ENCODE measurements around the gene CAPNS1. TPM values are rescaled to one million over a fixed set of nuclear protein-coding genes. Genes with fewer than 3 reads are reported as not detected.

Gene CAPNS1
- total and polyA plus RNA-seq, 2 of the 13 experiments (the other 11 are each of a cell fraction or from before 2014, with no cell fraction given) = 322 to 526 TPM

DNA sequence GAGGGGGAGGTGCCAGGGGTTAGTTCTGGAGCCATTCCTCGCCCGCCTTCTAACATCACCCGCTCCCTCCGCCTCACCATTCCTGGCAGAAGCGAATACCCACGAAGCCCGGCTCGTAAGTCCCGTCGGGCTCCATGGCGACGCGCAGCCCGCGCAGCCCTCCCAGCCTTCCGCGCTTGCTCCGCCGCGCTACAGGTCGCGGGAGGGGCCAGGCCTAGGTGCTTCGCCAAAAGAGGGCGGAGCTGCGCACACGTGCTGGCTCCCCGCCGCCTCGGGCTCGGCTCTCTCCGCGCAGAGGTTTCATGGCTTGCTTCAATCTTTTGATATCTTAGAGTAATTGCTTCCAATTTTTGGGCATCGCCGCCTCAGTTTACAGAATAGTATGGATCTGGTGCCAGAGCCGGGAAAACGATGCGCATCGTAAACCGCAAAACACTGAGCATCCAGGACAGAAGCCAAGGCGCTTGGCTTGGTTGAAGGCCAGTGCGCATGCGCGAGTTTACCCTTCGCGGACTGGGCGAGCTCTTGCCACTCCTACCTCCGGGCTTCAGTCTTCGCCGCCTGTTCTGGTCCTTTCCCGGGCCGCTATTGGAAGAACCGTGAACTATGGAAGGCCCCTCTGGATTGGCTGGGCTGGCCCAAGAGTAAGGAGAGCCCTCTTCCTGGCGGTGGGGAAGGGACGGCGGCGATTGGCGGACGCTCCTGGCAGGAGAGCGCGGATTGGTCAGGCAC is 25.0 kb upstream of the CAPNS1 start, which contains the start of gene POLR2I (continued):
- no peak for TF ChIP-seq RNF219 (CRISPR knock-in tag; IDR thresholded peaks at IDR 0.05)
- TF ChIP-seq KMT2A (CRISPR knock-in tag; IDR thresholded peaks at IDR 0.05) = peak; percentile 75; the same call in 1 of the 2 replicates
- no peak for TF ChIP-seq ZNF34 (CRISPR knock-in tag; IDR thresholded peaks at IDR 0.05; ENCODE audit: borderline replicate concordance)
- no peak for TF ChIP-seq AFF4 (CRISPR knock-in tag; IDR thresholded peaks at IDR 0.05)
- TF ChIP-seq RAD51 (IDR thresholded peaks at IDR 0.05; ENCODE audit: borderline replicate concordance) = no peak
- no peak for TF ChIP-seq NCOA5 (CRISPR knock-in tag; IDR thresholded peaks at IDR 0.05)
- no peak for TF ChIP-seq ATRX (CRISPR knock-in tag; IDR thresholded peaks at IDR 0.05; ENCODE audit: borderline replicate concordance)
- no peak for TF ChIP-seq SMC3 (IDR thresholded peaks at IDR 0.05; ENCODE audit: low read length)
- no peak for TF ChIP-seq ZNF616 (CRISPR knock-in tag; IDR thresholded peaks at IDR 0.05; ENCODE audit: low read depth)
- TF ChIP-seq TMF1 (CRISPR knock-in tag; IDR thresholded peaks at IDR 0.05; ENCODE audit: low read depth) = no peak
- TF ChIP-seq, protein P1, sequence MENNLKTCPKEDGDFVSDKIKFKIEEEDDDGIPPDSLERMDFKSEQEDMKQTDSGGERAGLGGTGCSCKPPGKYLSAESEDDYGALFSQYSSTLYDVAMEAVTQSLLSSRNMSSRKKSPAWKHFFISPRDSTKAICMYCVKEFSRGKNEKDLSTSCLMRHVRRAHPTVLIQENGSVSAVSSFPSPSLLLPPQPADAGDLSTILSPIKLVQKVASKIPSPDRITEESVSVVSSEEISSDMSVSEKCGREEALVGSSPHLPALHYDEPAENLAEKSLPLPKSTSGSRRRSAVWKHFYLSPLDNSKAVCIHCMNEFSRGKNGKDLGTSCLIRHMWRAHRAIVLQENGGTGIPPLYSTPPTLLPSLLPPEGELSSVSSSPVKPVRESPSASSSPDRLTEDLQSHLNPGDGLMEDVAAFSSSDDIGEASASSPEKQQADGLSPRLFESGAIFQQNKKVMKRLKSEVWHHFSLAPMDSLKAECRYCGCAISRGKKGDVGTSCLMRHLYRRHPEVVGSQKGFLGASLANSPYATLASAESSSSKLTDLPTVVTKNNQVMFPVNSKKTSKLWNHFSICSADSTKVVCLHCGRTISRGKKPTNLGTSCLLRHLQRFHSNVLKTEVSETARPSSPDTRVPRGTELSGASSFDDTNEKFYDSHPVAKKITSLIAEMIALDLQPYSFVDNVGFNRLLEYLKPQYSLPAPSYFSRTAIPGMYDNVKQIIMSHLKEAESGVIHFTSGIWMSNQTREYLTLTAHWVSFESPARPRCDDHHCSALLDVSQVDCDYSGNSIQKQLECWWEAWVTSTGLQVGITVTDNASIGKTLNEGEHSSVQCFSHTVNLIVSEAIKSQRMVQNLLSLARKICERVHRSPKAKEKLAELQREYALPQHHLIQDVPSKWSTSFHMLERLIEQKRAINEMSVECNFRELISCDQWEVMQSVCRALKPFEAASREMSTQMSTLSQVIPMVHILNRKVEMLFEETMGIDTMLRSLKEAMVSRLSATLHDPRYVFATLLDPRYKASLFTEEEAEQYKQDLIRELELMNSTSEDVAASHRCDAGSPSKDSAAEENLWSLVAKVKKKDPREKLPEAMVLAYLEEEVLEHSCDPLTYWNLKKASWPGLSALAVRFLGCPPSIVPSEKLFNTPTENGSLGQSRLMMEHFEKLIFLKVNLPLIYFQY (CRISPR knock-in tag; IDR thresholded peaks at IDR 0.05; ENCODE audit: borderline replicate concordance) = peak; percentile 65; the same call in 1 of the 2 replicates
- 0 out of 2 replicates have a peak, but pooled peaks have one; percentile 50 for TF ChIP-seq FOXK1 (CRISPR knock-in tag; IDR thresholded peaks at IDR 0.05; ENCODE audit: borderline replicate concordance, low read depth)
- TF ChIP-seq HNF1B (CRISPR knock-in tag; IDR thresholded peaks at IDR 0.05) = peak; percentile 52; the same call in 1 of the 2 replicates
- no peak for TF ChIP-seq SYNCRIP (IDR thresholded peaks at IDR 0.05; ENCODE audit: insufficient read depth, low read depth, low read length)
- TF ChIP-seq ZSCAN29 (CRISPR knock-in tag; conservative IDR thresholded peaks at IDR 0.05) = 0 out of 2 replicates have a peak, but pooled peaks have one; percentile 30
- TF ChIP-seq PAF1 (CRISPR knock-in tag; IDR thresholded peaks at IDR 0.05) = no peak
- TF ChIP-seq ZNF660 (CRISPR knock-in tag; IDR thresholded peaks at IDR 0.05; ENCODE audit: borderline replicate concordance, low read depth) = no peak

All from HepG2 (cell line).